HG03103 (cell line): Measurements from ENCODE around the gene TMX2.

Experiments
- ATAC-seq: cut with Tn5 transposase; IDR thresholded peaks from one replicate; pipeline ENCODE4 v1.9.1; 2021; ENCODE audit warnings: low read depth; ENCODE audit not compliant: unreplicated experiment

Gene TMX2

DNA sequence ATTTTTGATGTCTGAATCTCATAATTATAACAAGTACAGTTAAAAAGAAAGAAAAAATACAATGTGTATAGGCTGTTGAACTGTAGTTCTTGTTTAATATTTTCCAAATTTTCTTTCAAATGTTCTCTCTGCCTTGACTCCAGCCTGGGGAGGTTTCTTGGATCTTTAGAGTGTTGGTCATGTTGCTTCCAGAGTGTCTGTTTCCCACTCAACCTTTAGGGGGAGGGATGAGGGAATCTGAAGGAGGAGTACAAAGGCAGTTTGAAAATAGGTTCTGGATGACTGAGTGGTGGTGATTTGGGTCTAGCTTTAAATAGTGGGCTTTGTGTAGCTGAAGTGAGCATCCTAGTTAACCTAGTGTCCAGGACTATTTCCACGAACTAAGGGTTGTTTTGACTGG is 51.2 kb downstream of the TMX2 start:
- ATAC-seq = no peak

DNA sequence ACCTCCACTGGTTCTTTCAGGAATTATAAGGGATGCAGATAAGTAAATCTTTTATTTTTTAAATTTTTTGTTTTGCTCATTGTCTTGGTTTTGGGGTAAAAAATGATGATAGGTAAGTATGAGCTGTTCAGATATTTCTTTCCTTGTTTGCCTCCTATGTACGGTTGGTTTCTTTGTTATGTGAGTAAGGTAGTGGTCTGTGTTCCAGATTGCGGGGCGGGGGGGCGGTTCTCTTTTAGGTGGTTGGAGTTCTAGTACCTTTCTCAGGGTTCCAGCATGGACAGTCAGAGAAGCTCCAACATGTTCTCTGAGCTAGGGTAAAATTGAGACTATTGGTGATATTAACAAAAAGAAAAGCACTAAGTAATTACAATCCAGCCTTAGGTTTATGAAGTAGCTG is 51.6 kb downstream of the TMX2 start:
- ATAC-seq = no peak

- ATAC-seq = no peak
These were observed 52.2 kb downstream of the TMX2 start for GRCh38 chr11:57764566-57764965.

GRCh38 chr11:57764972-57765371 is 52.6 kb downstream of the TMX2 start:
- ATAC-seq = no peak

DNA sequence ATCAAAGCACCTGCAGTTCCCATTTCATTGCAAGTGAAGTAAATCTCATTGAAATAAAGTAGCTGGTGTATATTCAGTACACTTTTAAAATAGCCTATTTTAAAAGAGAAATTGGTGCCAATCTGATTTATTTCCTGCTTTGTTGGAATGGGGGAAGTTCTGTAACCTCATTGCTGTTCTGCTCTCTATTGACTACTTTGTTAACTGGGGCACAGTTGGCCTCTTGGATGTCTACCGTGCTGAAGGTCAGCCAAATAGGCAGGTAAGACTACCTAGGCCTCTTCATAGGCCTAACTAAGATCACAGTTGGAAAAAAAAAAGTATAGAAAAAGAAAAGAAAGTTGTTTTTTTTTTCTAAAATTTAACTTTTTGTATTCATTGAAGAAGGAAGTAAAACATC is 58.4 kb downstream of the TMX2 start:
- ATAC-seq = no peak

- ATAC-seq = no peak
These were observed 59.0 kb downstream of the TMX2 start for GRCh38 chr11:57771365-57771764.

DNA sequence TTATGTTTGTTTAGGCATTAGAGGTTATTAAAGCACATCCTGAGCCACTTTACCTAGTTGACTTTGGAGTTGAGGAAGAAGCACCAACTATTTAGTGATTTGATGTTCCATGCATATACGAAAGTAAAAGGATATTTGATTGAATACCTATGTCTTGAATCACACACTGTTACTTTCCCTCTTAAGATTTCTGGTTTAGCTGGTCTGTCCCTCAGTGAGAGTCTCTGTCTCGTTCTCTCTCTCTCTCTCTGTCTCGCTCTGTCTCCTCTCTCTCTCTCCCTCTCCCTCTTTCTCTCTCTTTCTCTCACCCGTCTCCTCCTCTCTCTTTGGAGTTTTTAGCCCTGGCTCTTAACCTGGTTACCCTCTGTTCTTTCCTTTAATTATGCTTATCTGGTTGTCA is 60.2 kb downstream of the TMX2 start:
- no peak for ATAC-seq

- ATAC-seq = no peak
These were observed 60.7 kb downstream of the TMX2 start for GRCh38 chr11:57773026-57773598.

DNA sequence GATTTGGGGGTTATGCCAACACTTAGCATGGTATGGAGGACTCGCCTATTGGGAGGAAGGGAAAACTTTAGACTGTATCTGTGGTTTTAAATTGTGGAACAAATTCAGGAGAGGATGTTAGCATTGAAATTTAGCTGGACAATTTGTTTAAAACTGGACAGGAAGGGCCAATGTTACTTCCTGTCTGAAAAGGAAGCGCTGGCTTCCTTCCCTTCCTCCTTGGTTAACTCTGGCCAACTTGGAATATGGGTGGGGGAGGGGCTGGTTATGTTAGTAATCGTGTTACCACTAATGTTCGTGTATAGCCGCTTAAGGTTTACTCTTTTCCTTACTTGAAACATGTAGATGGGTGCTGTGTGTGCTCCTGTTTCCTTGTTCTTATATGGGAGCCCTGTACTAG is 63.1 kb downstream of the TMX2 start:
- ATAC-seq = no peak

DNA sequence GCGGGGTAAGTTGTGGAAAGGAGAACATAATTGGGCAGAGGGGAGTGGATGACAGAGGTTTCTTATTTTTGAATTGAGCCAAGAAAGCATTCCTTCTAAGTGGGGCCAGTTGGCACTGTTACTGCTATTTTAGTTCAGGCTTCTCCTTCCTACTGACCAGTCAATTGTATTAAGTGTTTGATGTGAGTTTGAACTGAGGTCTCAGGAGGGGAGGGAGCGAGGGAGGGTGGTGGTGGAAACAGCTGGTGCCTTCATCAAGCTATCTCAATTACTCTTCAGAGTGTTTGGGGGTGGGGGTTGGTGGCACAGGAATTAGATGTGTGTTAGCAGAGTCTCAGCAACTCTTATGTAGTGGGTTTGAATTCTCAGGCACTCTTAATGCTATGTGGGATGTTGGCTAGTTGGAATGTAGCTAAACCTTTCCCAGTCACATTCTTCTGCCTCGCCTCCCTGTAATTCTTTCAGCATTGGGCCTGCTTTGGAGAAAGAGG is 63.7 kb downstream of the TMX2 start:
- no peak for ATAC-seq

DNA sequence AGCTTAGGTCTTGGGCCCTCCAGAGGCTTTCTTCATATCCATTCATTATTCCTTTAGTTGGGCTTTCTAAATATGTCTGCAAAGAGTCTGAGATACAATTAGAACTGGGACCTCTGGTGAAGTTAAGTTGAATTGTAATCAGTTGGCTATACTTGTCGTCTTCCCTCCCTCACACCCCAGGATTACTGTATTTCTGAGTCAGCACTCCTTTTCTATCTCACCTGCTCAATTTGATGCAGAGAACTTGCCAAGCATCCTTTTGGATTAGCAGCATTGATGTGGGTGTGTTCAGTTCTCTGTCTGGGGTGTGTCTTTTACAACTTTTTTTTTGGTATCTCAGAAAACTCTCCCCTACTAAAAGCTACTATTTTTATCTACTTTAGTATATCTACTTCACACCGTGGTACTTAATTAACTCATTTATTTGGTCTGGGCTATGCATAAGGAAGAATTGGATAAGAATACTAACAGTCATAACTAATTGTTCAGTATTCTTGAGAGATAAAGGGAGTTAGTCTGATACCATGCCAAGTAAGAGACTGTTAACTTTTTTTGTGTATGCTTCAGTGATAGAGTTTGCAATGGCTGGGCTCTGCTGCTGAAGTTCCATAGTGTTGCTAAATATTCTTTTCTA is 64.3 kb downstream of the TMX2 start:
- no peak for ATAC-seq

DNA sequence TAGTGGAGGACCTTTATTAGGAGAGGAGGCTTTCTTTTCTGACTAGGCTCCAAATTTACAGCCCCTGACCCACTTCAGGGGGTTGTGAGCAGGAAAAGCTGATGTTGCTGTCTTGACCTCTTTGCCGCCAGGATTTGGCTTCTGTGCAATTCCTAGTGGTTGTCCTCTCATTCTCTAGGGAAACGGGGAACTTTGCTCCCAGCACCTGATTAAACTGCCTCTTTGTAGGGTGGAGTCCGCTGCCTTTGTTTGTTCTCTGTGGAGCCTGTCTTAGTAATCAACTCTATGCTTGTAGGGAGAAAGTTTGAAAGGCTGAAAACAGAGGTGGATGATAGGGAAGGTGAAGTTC is 65.5 kb downstream of the TMX2 start:
- ATAC-seq = no peak

GRCh38 chr11:57778318-57779037 is 66.1 kb downstream of the TMX2 start:
- ATAC-seq = no peak

DNA sequence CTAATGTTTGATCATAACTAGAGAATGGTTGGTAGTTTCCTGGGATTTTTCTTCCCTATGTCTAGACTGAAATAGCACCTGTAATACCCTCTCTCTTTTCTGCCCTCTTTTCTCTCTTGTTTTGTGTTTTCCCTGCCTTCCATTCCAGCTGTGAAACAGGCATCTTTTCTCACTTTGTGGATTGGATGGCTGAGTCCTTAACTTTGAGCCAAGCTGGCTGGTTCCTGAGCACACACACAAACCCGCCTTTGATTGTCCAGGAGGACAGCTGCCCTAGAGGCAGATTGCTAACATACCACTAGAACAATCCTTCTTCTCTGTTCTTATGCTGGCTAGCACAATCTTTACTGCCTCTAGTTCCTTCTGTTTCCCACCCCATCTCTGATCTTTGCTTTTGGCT is 66.9 kb downstream of the TMX2 start:
- no peak for ATAC-seq

GRCh38 chr11:57781529-57781943 is 69.1 kb downstream of the TMX2 start:
- no peak for ATAC-seq

DNA sequence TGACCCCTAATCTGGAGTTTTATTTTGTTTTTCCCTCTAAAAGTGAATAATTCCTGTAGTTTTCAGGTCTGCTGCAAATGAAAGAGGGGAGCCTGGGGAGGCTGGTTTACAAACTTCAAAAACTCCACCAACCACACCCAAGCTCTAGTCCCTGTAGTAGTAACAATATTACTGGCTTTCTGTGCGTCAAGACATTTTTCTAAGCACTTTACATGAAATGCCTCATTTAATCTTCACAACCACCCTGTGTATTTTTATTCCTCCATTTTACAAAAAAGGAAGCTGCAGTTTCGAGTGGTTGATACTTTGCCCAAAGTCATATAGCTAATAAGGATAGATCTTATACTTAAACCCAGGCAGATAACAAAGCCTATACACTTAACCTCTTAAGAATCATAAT is 72.7 kb downstream of the TMX2 start:
- ATAC-seq = peak; percentile 65

DNA sequence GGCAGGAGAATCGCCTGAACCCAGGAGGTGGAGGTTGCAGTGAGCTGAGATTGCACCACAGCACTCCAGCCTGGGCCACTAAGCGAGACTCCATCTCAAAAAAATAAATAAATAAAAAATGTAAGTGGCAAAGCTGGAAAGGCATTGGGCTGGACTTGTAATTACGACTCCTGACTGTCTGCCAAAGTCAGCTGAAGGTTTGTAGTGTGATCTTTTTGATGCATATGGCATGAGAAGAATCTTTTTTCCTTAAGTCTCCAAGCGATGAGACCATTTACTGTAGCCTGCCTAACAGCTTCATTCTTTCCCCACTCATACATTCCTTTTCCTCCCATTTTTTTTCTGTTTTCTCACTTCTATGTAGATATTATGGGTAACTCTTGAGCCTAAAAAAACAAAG is 74.0 kb downstream of the TMX2 start:
- ATAC-seq = no peak

GRCh38 chr11:57787006-57787604 is 74.7 kb downstream of the TMX2 start:
- ATAC-seq = no peak

GRCh38 chr11:57787920-57788702 is 75.7 kb downstream of the TMX2 start:
- ATAC-seq = peak; percentile 38

DNA sequence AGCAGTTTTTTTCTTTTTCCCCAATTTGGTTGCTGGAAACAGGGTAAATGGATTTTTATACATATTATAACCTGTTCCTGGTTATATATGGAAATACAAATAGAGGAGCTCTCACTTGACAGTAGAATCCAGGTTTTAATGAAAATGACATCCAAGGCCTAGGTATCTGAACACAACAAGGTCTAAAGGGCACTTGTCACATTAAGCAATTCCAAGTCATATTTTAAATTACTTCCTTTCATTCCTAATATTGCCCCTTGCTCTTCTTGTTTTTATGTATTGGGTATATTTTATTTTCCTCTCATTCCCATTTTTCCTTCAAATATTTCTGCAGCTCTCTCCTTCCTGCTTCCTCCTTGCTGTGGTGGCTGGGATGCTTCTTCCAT is 76.3 kb downstream of the TMX2 start:
- no peak for ATAC-seq
